ENCODE data around the gene HIVEP3. TPM values are rescaled to one million over a fixed set of nuclear protein-coding genes. Genes with fewer than 3 reads are reported as not detected.

Gene HIVEP3
- total RNA-seq, 5 donors from 2014 or later (not counting 1 experiment from before 2014, with no cell fraction given): 7.0 to 15.3 (median 8.8) TPM

DNA sequence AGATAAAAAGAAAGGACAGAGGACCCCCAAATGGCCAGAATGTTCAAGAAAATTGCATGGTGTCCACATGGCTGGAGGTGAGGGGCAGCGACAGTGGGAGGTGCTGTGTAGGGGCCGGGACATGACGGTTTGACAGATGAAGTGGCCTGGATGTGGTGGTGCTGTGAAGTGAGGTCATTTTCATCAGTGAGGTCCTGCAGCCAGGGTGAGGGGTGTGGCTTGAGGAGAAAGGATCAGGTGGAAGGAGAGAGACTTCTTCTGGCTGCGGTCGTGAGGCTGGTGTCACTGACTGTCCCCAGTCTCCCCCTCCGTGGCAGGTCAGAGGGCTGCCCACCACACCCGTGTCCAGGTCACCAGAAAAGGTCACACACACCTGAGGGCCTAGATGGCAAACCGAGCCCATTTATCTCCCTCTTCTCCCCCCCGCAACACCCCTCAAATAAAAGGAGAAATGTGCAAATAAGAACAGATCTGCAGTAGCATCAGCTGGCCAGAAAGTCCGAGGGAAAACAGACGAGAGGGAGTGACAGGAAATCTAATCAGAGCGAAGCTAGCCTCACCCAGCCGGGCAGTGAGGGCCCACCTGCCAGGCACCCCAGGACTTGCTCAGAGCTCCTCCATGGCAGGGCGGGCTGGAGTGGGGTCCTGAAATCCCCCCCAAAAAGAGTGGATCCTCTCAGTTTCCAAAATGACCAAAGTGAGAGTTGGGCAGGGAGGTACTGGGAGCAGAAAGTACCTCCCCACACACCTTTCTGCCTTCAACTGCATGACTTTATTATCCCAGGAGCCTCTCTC is 285.7 kb downstream of the HIVEP3 start:
- no peak overlapping the region for H3K4me3 Mint-ChIP-seq
- Histone ChIP-seq H3K36me3 (ENCODE audit: control insufficient read depth in 2 of 2, extremely low read depth in 1 of 2, insufficient read depth in 1 of 2, low read length in 1 of 2) (no peaks in the 10 kb centered on the region), H3K9me3 (no peaks in the 10 kb centered on the region), H3K27me3 (replicated peaks in 1 of 2; ENCODE audit: control insufficient read depth in 2 of 2, extremely low read depth in 1 of 2, insufficient read depth in 2 of 2, low read length in 1 of 2) (no peaks in the 10 kb centered on the region), H3K4me1 (ENCODE audit: control insufficient read depth in 1 of 2, extremely low read depth in 1 of 2, insufficient read depth in 2 of 2, low read length in 2 of 2) (peaks cover 7 to 16% of the 10 kb centered on the region in 2 experiments), H3K27ac (ENCODE audit: low read length) (no peak overlapping the region), H3K4me3 (ENCODE audit: control insufficient read depth in 1 of 2, extremely low read depth in 1 of 2, low read length in 1 of 2) (no peak overlapping the region)
- H3K27ac Mint-ChIP-seq: no peak overlapping the region
- H3K9me3 Mint-ChIP-seq: no peaks in the 10 kb centered on the region
- no peak for ATAC-seq (replicated peaks in 1 of 4)
- no peaks in the 10 kb centered on the region for H3K27me3 Mint-ChIP-seq
- CTCF ChIA-PET: no interaction called here
- POLR2A ChIA-PET: no interaction called here
- peaks cover 24 to 45% (median 29%) of the 10 kb centered on the region in 3 donors for H3K4me1 Mint-ChIP-seq
- 91% methylated on average over 9 of the region's 14 CpGs for WGBS (ENCODE audit: insufficient coverage)
- H3K36me3 Mint-ChIP-seq: peaks cover 15% of the 10 kb centered on the region
- DNase-seq: no peak

DNA sequence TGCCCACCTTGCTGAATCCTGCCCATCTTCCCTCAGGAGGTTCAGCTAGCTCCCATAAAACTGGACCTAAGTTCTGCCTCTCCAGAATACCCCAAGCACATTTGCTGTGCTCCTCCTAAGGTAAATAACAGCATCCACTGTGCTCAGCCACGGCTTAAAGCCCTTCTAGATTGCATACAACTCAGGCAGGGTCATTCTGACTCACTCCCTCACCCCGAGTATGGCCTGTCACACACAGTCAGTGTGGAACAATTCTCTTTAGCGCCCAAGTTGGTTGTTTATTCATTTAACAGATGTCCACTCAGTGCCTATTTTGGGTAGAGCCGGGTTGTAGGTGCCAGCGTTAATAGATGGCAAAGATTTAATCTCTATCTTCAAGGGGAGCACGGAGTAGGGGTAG is 286.8 kb downstream of the HIVEP3 start:
- no peak for ATAC-seq (replicated peaks in 1 of 4)

DNA sequence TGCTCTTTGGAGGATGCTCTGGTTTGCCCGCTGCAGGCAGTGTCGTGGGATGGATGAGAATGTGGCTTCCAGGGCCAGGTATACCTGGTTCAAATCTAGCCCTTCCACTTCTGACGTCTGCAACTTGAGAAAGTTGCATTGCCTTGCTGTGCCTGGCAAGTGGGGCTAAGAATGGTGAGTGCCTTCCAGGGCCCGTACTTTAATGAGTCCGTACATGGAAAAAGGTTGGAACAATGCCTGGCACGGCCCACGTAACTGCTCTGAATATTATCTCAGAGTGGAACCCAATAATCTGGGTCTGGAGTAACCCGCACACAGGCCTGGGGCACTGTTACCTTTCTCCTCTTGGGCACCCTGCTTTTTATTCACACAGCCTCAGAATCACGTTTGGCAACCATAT is 287.6 kb downstream of the HIVEP3 start:
- H3K4me1 Mint-ChIP-seq: peaks cover 13 to 43% (median 18%) of the 10 kb centered on the region in 3 donors
- no peaks in the 10 kb centered on the region for H3K27me3 Mint-ChIP-seq
- no peak overlapping the region for H3K27ac Mint-ChIP-seq
- H3K36me3 ChIP-seq (ENCODE audit: control insufficient read depth in 2 of 2, extremely low read depth in 1 of 2, insufficient read depth in 1 of 2, low read length in 1 of 2): no peaks in the 10 kb centered on the region
- CTCF ChIA-PET: no interaction called here
- POLR2A ChIA-PET: no interaction called here
- peaks cover 21% of the 10 kb centered on the region for H3K36me3 Mint-ChIP-seq
- no peak for ATAC-seq (replicated peaks in 1 of 4)
- no peak overlapping the region for H3K4me3 ChIP-seq (ENCODE audit: control insufficient read depth in 1 of 2, extremely low read depth in 1 of 2, low read length in 1 of 2)
- H3K9me3 Mint-ChIP-seq: no peaks in the 10 kb centered on the region
- H3K4me3 Mint-ChIP-seq: no peak overlapping the region
- H3K4me1 ChIP-seq (ENCODE audit: control insufficient read depth in 1 of 2, extremely low read depth in 1 of 2, insufficient read depth in 2 of 2, low read length in 2 of 2): peaks cover 7 to 12% of the 10 kb centered on the region in 2 experiments
- no peaks in the 10 kb centered on the region for H3K9me3 ChIP-seq
- H3K27me3 ChIP-seq (replicated peaks in 1 of 2; ENCODE audit: control insufficient read depth in 2 of 2, extremely low read depth in 1 of 2, insufficient read depth in 2 of 2, low read length in 1 of 2): no peaks in the 10 kb centered on the region
- 91% methylated on average over 7 of the region's 9 CpGs for WGBS (ENCODE audit: insufficient coverage)
- no peak overlapping the region for H3K27ac ChIP-seq (ENCODE audit: low read length)
- DNase-seq: no peak

More for the DNA sequence above, 286.8 kb downstream of the HIVEP3 start:
- Mint-ChIP-seq H3K4me3 (no peak overlapping the region), H3K27me3 (no peaks in the 10 kb centered on the region), H3K4me1 (peaks cover 15 to 43% (median 20%) of the 10 kb centered on the region in 3 donors), H3K9me3 (no peaks in the 10 kb centered on the region), H3K36me3 (peaks cover 18% of the 10 kb centered on the region), H3K27ac (no peak overlapping the region)
- H3K27ac ChIP-seq (ENCODE audit: low read length): no peak overlapping the region
- CTCF ChIA-PET: no interaction called here
- POLR2A ChIA-PET: no interaction called here
- no peaks in the 10 kb centered on the region for H3K27me3 ChIP-seq (replicated peaks in 1 of 2; ENCODE audit: control insufficient read depth in 2 of 2, extremely low read depth in 1 of 2, insufficient read depth in 2 of 2, low read length in 1 of 2)
- H3K36me3 ChIP-seq (ENCODE audit: control insufficient read depth in 2 of 2, extremely low read depth in 1 of 2, insufficient read depth in 1 of 2, low read length in 1 of 2): no peaks in the 10 kb centered on the region
- H3K4me1 ChIP-seq (ENCODE audit: control insufficient read depth in 1 of 2, extremely low read depth in 1 of 2, insufficient read depth in 2 of 2, low read length in 2 of 2): peaks cover 7 to 12% of the 10 kb centered on the region in 2 experiments
- DNase-seq: no peak
- WGBS (ENCODE audit: insufficient coverage): 100% methylated on average over 2 of the region's 6 CpGs
- H3K9me3 ChIP-seq: no peaks in the 10 kb centered on the region
- no peak overlapping the region for H3K4me3 ChIP-seq (ENCODE audit: control insufficient read depth in 1 of 2, extremely low read depth in 1 of 2, low read length in 1 of 2)

DNA sequence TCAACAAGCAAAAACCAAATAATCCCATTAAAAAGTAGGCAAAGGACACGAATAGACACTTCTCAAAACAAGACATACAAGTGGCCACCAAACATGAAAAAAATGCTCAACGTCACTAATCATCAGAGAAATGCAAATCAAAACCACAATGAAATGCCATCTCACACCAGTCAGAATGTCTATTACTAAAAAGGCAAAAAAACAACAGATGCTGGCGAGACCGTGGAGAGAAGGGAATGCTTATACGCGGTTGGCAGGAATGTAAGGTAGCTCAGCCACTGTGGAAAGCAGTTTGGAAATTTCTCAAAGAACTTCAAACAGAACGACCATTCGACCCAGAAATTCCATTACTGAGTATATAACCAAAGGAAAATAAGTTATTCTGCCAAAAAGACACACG is 289.2 kb downstream of the HIVEP3 start:
- DNase-seq (no peak), ATAC-seq (replicated peaks in 1 of 4) (no peak)
- peaks cover 7 to 12% of the 10 kb centered on the region in 2 experiments for H3K4me1 ChIP-seq (ENCODE audit: control insufficient read depth in 1 of 2, extremely low read depth in 1 of 2, insufficient read depth in 2 of 2, low read length in 2 of 2)
- no peaks in the 10 kb centered on the region for H3K9me3 ChIP-seq
- H3K27me3 ChIP-seq (replicated peaks in 1 of 2; ENCODE audit: control insufficient read depth in 2 of 2, extremely low read depth in 1 of 2, insufficient read depth in 2 of 2, low read length in 1 of 2): no peaks in the 10 kb centered on the region
- ChIA-PET CTCF (no interaction called here), POLR2A (no interaction called here)
- H3K27ac ChIP-seq (ENCODE audit: low read length): no peak overlapping the region
- H3K36me3 ChIP-seq (ENCODE audit: control insufficient read depth in 2 of 2, extremely low read depth in 1 of 2, insufficient read depth in 1 of 2, low read length in 1 of 2): no peaks in the 10 kb centered on the region
- Mint-ChIP-seq H3K9me3 (no peaks in the 10 kb centered on the region), H3K36me3 (peaks cover 24% of the 10 kb centered on the region), H3K4me1 (peaks cover 16 to 37% (median 18%) of the 10 kb centered on the region in 3 donors), H3K4me3 (no peak overlapping the region), H3K27ac (no peak overlapping the region), H3K27me3 (no peaks in the 10 kb centered on the region)
- no peak overlapping the region for H3K4me3 ChIP-seq (ENCODE audit: control insufficient read depth in 1 of 2, extremely low read depth in 1 of 2, low read length in 1 of 2)
- no CpG with 5 or more reads among the region's 9 CpGs for WGBS (ENCODE audit: insufficient coverage)

DNA sequence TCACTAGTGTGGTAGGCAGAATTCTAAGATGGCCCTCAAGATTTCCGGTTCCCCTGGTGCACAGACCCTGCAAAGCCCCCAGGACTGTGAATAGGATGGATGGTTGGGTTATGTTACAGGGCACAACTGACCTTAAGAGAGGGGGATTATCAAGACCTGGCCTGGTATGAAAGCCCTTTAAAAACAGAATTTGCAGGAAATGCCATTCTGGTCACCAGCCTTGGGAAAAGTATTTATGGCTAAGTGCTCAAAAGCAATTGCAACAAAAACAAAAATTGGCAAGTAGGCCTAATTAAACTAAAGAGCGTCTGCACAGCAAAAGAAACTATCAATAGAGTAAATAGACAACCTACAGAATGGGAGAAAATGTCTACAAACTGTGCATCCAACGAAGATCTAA is 289.6 kb downstream of the HIVEP3 start:
- no peak overlapping the region for H3K4me3 Mint-ChIP-seq
- 100% methylated on average over 1 of the region's 3 CpGs for WGBS (ENCODE audit: insufficient coverage)
- Histone ChIP-seq H3K36me3 (ENCODE audit: control insufficient read depth in 2 of 2, extremely low read depth in 1 of 2, insufficient read depth in 1 of 2, low read length in 1 of 2) (no peaks in the 10 kb centered on the region), H3K27me3 (replicated peaks in 1 of 2; ENCODE audit: control insufficient read depth in 2 of 2, extremely low read depth in 1 of 2, insufficient read depth in 2 of 2, low read length in 1 of 2) (no peaks in the 10 kb centered on the region), H3K4me1 (ENCODE audit: control insufficient read depth in 1 of 2, extremely low read depth in 1 of 2, insufficient read depth in 2 of 2, low read length in 2 of 2) (peaks cover 6 to 12% of the 10 kb centered on the region in 2 experiments), H3K4me3 (ENCODE audit: control insufficient read depth in 1 of 2, extremely low read depth in 1 of 2, low read length in 1 of 2) (no peak overlapping the region), H3K27ac (ENCODE audit: low read length) (no peak overlapping the region), H3K9me3 (no peaks in the 10 kb centered on the region)
- no peaks in the 10 kb centered on the region for H3K9me3 Mint-ChIP-seq
- no peaks in the 10 kb centered on the region for H3K27me3 Mint-ChIP-seq
- DNase-seq (no peak), ATAC-seq (replicated peaks in 1 of 4) (no peak)
- POLR2A ChIA-PET: no interaction called here
- peaks cover 19 to 36% (median 19%) of the 10 kb centered on the region in 3 donors for H3K4me1 Mint-ChIP-seq
- CTCF ChIA-PET: no interaction called here
- peaks cover 24% of the 10 kb centered on the region for H3K36me3 Mint-ChIP-seq
- no peak overlapping the region for H3K27ac Mint-ChIP-seq

DNA sequence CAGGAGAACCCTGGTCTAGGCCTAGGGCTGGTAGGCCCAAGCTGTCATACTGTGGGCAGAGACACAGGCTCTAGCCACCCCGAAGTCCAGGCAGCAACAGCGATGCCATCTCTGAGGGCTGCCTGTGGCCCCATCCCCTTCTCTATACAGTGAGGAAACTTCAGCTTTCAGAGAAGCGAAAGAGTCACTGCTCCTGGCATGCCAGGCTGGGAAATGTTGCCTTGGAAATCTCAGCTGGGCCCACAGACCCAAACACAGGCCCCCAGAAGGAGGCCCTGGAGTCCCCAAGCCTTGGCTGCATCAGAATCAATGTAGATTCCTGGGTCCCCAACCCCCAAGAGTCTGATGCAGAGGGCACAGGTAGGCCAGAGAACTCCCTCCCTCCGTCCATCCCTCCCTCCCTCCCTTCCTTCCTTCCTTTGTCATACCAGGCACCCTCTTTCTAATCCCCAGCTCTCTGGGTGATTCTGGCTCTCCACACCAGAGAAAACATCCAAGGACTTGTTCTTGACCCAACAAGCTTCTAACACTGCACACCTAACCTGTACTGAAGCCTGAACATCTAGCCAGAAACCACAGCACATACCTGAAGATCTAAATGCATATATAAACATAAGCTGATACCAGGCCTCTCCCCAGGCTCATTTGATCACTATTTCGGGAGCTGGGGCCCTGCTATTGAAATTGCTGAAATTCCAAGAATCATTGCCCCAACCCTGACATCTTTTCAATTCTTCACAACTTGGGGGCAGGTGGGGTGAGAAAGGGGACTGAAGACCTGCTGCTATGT is 291.0 kb downstream of the HIVEP3 start:
- 92% methylated on average over 4 of the region's 5 CpGs for WGBS (ENCODE audit: insufficient coverage)
- Histone ChIP-seq H3K27ac (ENCODE audit: low read length) (no peak overlapping the region), H3K4me3 (ENCODE audit: control insufficient read depth in 1 of 2, extremely low read depth in 1 of 2, low read length in 1 of 2) (no peak overlapping the region), H3K27me3 (replicated peaks in 1 of 2; ENCODE audit: control insufficient read depth in 2 of 2, extremely low read depth in 1 of 2, insufficient read depth in 2 of 2, low read length in 1 of 2) (no peaks in the 10 kb centered on the region), H3K4me1 (ENCODE audit: control insufficient read depth in 1 of 2, extremely low read depth in 1 of 2, insufficient read depth in 2 of 2, low read length in 2 of 2) (peaks cover 4 to 16% of the 10 kb centered on the region in 2 experiments), H3K36me3 (ENCODE audit: control insufficient read depth in 2 of 2, extremely low read depth in 1 of 2, insufficient read depth in 1 of 2, low read length in 1 of 2) (no peaks in the 10 kb centered on the region), H3K9me3 (no peaks in the 10 kb centered on the region)
- no peak overlapping the region for H3K4me3 Mint-ChIP-seq
- H3K27ac Mint-ChIP-seq: no peak overlapping the region
- POLR2A ChIA-PET: no interaction called here
- DNase-seq (no peak), ATAC-seq (replicated peaks in 1 of 4) (no peak)
- peaks cover 20 to 37% (median 24%) of the 10 kb centered on the region in 3 donors for H3K4me1 Mint-ChIP-seq
- H3K36me3 Mint-ChIP-seq: peaks cover 24% of the 10 kb centered on the region
- CTCF ChIA-PET: no interaction called here
- H3K27me3 Mint-ChIP-seq: no peaks in the 10 kb centered on the region
- no peaks in the 10 kb centered on the region for H3K9me3 Mint-ChIP-seq

Data from T-cell (primary cell).